Endometrium (tissue), 2 donors: ENCODE results near the gene SULT2B1.
A peak's percentile ranks its signal among the peaks of the same experiment; 100 is the strongest.
"Not testable (repeated sequence)": the region's sequence is repeated elsewhere in the genome, so short reads cannot be mapped to it uniquely, and the experiment has no call there.

ENCODE experiments used
- FAIRE-seq: peaks from 2 replicates; lab custom pipeline; 2012; peaks lifted over from hg19 to GRCh38; lab: Jason Lieb, UNC
- donor health status: control.
- donor health status: control.

SULT2B1 gene

DNA sequence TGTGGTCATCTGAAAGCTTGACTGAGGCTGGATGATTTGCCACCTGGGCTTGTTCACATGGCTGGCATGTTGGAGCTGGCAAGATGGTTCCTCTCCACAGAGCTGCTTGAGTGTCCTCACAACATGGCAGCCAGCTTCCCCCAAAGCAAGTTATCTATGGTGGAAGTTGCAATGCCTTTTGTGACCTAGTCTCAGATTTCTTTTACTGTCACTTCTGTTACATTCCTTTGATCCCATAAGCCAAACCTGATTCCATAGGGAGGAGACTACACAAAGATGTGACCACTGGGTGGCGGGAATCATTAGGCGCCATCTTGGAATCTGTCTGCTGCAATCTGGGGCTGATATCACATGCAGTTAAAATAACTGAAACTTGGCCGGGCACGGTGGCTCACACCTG, 22.8 kb upstream of the SULT2B1 start:
- no peak for FAIRE-seq

DNA sequence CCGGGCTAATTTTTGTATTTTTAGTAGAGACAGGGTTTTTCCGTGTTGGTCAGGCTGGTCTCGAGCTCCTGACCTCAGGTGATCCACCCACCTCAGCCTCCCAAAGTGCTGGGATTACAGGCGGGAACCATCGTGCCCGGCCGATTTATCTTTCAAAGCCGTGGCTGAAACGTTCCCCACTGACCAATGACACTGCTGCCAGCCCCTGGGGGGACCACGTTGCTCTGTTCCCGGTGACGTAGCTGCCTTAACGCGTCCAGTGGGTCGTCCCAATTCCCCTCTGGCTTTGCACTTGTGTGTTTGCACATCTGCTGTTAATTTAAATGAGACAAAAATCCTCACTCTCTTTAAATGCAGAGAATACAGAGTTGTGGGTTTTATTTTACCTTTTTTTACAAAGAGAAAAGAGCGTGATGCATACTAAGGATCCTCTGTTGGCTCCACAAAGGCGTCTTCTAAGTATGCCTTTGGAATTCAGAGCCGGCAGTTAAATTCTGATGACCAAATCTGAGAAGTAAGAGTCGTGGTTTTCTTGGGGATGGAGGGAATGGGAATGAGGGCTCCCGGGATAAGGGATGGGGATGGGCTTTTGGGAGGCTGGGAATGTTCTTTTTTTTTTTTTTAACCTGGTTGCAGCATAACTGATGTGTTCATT, 21.8 kb upstream of the SULT2B1 start:
- no peak for FAIRE-seq

GRCh38 chr19:48530770-48531169, 21.2 kb upstream of the SULT2B1 start:
- FAIRE-seq, result no peak

DNA sequence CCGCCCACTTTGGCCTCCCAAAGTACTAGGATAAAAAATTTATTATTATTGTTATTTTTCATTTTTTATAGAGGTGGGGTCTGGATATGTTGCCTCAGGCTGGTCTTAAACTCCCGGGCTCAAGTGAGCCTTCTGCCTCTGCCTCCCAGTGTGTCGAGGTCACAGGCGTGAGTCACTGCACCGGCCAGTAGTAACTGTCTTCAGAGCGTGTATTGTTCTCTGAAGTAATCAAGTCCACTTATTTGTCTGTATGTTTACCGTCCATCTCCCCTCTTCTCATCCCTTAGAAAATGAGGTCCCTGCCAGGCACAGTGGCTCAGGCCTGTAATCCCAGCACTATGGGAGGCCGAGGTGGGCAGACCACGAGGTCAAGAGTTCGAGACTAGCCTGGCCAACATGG, 18.2 kb upstream of the SULT2B1 start:
- FAIRE-seq, result no peak

DNA sequence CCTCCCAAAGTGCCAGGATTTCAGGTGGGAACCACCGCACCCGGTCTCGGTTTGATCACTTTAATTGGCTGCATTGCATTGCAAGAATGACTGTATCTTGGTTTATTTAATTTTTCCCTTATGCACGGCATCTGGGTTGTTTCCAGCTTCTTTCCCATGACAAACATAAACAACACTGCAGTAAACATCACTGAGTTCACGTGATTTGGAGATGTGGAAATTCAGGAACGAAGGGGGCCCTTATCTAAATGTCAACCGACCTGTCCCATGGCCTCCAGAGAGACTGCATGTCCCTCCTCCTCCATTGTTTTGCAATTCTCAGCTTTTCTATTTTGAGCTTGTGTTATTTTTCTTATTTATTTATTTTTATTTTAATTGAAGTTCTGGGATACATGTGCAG, 14.4 kb upstream of the SULT2B1 start:
- FAIRE-seq, result no peak

DNA sequence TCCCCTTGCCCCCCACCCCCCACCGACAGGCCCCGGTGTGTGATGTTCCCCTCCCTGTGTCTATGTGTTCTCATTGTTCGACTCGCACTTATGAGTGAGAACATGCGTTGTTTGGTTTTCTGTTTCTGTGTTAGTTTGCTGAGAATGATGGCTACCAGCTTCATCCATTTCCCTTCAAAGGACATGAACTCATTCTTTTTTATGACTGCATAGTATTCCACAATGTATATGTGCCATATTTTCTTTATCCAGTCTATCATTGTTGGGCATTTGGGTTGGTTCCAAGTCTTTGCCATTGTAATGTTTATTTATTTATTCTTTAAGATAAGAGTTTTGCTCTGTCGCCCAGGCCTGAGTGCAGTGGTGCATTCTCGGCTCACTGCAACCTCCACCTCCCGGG, 13.9 kb upstream of the SULT2B1 start:
- FAIRE-seq, result not testable (repeated sequence)

- FAIRE-seq, result no peak
Measured at GRCh38 chr19:48539503-48540096, 12.4 kb upstream of the SULT2B1 start.

- no peak for FAIRE-seq
Measured at GRCh38 chr19:48540110-48540509, 11.9 kb upstream of the SULT2B1 start.

GRCh38 chr19:48541813-48542212, 10.2 kb upstream of the SULT2B1 start:
- FAIRE-seq, result no peak

- no peak for FAIRE-seq
Measured at GRCh38 chr19:48543121-48543710, 8.8 kb upstream of the SULT2B1 start.

DNA sequence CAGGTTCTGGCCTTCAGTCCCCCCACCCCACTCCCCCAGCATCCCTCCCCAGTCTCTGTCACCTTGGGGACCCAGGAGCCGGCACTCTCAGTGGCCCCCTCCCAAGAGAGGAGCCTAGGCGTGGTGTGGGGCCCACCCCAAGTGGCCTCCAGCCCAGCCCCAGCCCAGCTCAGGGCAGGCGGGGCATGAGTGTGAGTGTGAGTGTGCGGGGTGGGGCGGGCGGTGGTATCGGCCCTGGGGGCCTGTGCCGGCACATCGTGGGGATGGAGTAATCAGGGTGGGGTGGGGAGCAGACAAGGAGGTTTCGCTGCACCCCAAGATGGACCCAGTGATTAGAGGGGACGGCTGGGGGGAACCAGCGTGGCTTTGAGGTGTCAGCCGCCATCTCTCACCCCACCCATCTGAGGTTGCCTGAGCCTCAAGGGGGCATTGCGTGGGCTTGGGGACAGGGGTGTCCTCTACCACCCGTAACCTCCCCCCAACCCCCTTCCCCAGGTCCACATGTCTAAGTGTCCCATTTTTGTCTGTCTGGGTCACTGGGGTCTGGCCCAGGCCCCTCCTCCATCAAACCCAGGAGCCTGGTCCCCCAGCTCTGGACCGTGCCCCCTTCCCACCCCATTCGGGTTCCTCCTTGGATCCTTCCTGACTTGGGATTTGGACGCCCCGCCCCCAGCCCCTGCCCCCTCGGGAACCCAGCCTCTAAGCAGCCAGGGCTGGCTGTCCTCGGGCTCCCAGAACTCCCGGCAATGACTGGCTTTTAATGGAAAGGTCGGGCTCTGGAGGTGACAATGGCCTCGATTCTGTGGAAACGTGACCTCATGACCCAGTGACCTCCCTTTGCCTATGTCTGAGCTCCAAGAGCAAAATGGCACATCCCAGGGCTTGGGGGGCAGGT, 6.9 kb upstream of the SULT2B1 start:
- FAIRE-seq, result no peak

DNA sequence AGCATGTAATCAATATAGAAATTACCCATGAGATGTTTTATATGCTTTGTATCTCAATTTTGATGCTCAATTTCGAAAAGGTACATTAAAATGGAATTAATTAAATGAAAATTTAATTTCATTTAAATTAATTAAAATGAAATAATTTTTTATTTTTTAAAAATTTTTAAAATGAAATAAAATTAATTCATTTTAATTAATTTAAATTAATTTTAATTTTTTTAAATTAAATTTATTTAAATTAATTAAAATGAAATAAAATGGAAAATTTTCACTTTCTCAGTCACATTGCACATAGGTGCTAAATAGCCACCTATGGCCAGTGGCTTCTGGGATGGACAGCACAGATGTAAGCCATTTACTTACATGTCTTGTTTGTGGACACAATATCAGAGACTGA, 4.2 kb upstream of the SULT2B1 start:
- FAIRE-seq, result peak; percentile 97

- FAIRE-seq, result no peak
Measured at GRCh38 chr19:48548253-48548911, 3.6 kb upstream of the SULT2B1 start.

GRCh38 chr19:48549380-48549779, 2.6 kb upstream of the SULT2B1 start:
- no peak for FAIRE-seq

GRCh38 chr19:48552406-48553322, 692 bp downstream of the SULT2B1 start:
- FAIRE-seq, result no peak

GRCh38 chr19:48553676-48554384, 1.9 kb downstream of the SULT2B1 start:
- no peak for FAIRE-seq

DNA sequence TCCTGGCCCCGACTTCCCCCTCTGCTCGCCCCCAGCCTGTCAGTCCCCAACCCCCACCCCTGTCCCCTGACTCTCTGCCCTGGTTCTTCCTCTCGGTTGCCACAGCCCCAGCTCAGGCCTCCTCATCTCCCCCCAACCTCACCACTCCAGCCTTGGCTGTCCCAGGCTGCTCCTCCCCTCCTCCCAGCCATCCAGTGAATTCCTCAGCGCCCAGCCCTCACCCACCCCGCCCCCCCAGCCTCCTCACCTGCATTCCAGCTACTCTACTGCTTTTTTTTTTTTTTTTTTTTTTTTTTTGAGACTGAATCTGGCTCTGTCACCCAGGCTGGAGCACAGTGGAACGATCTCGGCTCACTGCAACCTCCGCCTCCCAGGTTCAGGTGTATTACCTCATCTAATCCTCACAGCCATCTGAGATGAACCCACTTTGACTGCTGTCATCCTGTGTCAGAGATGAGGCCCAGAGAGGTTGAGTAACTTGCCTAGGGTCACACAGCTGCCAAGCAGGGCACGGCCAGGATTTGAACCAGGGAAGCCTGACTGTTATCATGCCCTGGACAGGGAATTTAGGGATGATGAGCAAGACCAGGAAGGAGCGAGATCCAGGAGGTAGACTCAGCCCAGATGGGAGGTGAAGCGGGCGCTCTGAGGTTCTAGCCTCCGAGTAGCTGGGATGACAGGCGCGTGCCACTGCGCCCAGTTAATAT, 2.6 kb downstream of the SULT2B1 start:
- FAIRE-seq, result no peak

- no peak for FAIRE-seq
Measured at GRCh38 chr19:48556163-48556562, 4.2 kb downstream of the SULT2B1 start.

DNA sequence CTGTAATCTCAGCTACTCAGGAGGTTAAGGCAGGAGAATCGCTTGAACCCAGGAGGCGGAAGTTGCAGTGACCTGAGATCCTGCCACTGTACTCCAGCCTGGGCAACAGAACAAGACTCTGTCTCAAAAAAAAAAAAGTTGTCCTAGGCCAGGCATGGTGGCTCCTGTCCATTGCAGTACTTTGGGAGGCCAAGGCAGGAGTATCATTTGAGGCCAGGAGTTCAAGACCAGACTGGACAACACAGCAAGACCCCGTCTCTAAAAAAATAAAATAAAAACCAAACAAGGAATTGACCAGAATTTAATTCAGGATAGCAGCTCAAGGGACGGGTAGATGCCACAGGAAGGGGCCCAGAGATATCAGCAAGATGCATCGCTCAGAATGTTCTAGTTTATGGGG, 4.9 kb downstream of the SULT2B1 start:
- FAIRE-seq, result no peak
